Naive B cell (primary cell): ENCODE measurements around the gene DRAXIN. TPM values are rescaled to one million over a fixed set of nuclear protein-coding genes. Genes with fewer than 3 reads are reported as not detected.

Experiments
- ATAC-seq, 2 donors: fragments of 150-1000 bp; cut with Tn5 transposase; 2 replicates each; pipeline ENCODE4 v1.10.0; 2021; ENCODE audit warnings: low read depth in 2 of 2, mild to moderate bottlenecking in 2 of 2, moderate library complexity in 2 of 2
- DNase-seq: peaks from one replicate; pipeline ENCODE4 v3.0.0; 2022
- H3K27ac Mint-ChIP-seq, 6 donors: one replicate each; pipeline ENCODE4 v1.8.0; 2020 to 2022; ENCODE audit warnings: mild to moderate bottlenecking in 6 of 6, mixed read lengths in 6 of 6, moderate library complexity in 5 of 6, inconsistent platforms in 2 of 6
- H3K27me3 Mint-ChIP-seq, 3 donors: one replicate each; pipeline ENCODE4 v1.8.0; 2021 to 2022; ENCODE audit warnings: mixed read lengths in 3 of 3, mild to moderate bottlenecking in 1 of 3
- H3K36me3 Mint-ChIP-seq, 2 donors: one replicate each; pipeline ENCODE4 v1.8.0; 2020 to 2022; ENCODE audit warnings: mixed read lengths in 2 of 2, inconsistent platforms in 1 of 2, mild to moderate bottlenecking in 1 of 2
- H3K4me1 Mint-ChIP-seq, 3 donors: one replicate each; pipeline ENCODE4 v1.8.0; 2020 to 2022; ENCODE audit warnings: mixed read lengths in 3 of 3, inconsistent platforms in 1 of 3, mild to moderate bottlenecking in 1 of 3, moderate library complexity in 1 of 3
- H3K4me3 Mint-ChIP-seq, 8 donors: one replicate each; pipeline ENCODE4 v1.8.0; 2020 to 2022; ENCODE audit warnings: mild to moderate bottlenecking in 8 of 8, mixed read lengths in 8 of 8, moderate library complexity in 8 of 8, inconsistent platforms in 2 of 8
- H3K9me3 Mint-ChIP-seq, 7 donors: one replicate each; pipeline ENCODE4 v1.8.0; 2020 to 2022; ENCODE audit warnings: mixed read lengths in 7 of 7, mild to moderate bottlenecking in 5 of 7, inconsistent platforms in 2 of 7, moderate library complexity in 1 of 7
- polyA plus RNA-seq, 6 donors: library from polyadenylated mRNA; unstranded; fragments of 300-500 nt; fragmentation: Illumina TruSeq; gene quantifications; one replicate each; pipeline ENCODE4 v1.2.3, GENCODE V29; 2021; ENCODE audit warnings: low read depth in 6 of 6

The DRAXIN gene
- polyA plus RNA-seq, 6 donors from 2014 or later: 0.04 to 0.09 (median 0.09) TPM; not detected in 1

GRCh38 chr1:11712285-11712684 lies 20.8 kb downstream of the DRAXIN start:
- Mint-ChIP-seq H3K27me3 (peaks cover 0 to 9% (median 6%) of the 10 kb centered on the region in 3 donors), H3K36me3 (no peaks in the 10 kb centered on the region), H3K9me3 (no peaks in the 10 kb centered on the region), H3K27ac (no peak overlapping the region), H3K4me1 (peaks cover 0 to 7% (median 0%) of the 10 kb centered on the region in 3 donors), H3K4me3 (no peak overlapping the region)
- no peak for ATAC-seq
- no peak for DNase-seq

DNA sequence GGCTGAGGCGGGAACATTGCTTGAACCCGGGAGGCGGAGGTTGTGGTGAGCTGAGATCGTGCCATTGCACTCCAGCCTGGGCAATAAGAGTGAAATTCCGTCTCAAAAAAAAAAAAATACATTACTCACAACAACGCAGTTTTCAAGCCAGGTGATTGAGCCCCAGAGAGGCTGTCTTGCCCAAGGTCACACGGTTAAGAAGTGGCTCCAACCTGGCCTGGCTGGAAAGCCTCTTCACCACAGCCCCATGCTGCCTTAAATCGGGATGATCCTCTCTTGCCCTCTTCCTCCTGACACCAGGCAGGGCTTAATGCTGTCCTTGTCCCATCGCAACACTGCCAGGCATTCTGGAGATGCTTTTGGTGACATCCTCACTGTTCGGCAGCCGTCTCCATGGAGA lies 21.6 kb downstream of the DRAXIN start:
- H3K9me3 Mint-ChIP-seq: no peaks in the 10 kb centered on the region
- no peak overlapping the region for H3K4me3 Mint-ChIP-seq
- H3K27me3 Mint-ChIP-seq: peaks cover 0 to 9% (median 6%) of the 10 kb centered on the region in 3 donors
- DNase-seq: no peak
- no peaks in the 10 kb centered on the region for H3K36me3 Mint-ChIP-seq
- no peaks in the 10 kb centered on the region for H3K4me1 Mint-ChIP-seq
- ATAC-seq: no peak
- H3K27ac Mint-ChIP-seq: no peak overlapping the region

- ATAC-seq (no peak), DNase-seq (no peak)
- Mint-ChIP-seq H3K9me3 (no peaks in the 10 kb centered on the region), H3K27me3 (no peaks in the 10 kb centered on the region), H3K4me1 (peaks cover 10 to 11% (median 11%) of the 10 kb centered on the region in 3 donors), H3K36me3 (no peaks in the 10 kb centered on the region), H3K4me3 (no peak overlapping the region), H3K27ac (peak overlapping the region in 3 of 6 donors; percentile 20 to 81 (median 39))
Measured at GRCh38 chr1:11714831-11715575, 23.5 kb downstream of the DRAXIN start.

GRCh38 chr1:11719313-11720032 lies 28.0 kb downstream of the DRAXIN start:
- Mint-ChIP-seq H3K27me3 (no peaks in the 10 kb centered on the region), H3K9me3 (no peaks in the 10 kb centered on the region), H3K27ac (peak overlapping the region; percentile 64 to 97 (median 86)), H3K4me1 (peaks cover 10 to 13% (median 12%) of the 10 kb centered on the region in 3 donors), H3K4me3 (peak overlapping the region; percentile 85 to 96 (median 90)), H3K36me3 (no peaks in the 10 kb centered on the region)
- peak; percentile 79 for DNase-seq
- peak; percentile 88 to 91 for ATAC-seq

- Mint-ChIP-seq H3K4me3 (peak overlapping the region in 7 of 8 donors; percentile 85 to 96 (median 89)), H3K27ac (peak overlapping the region in 4 of 6 donors; percentile 84 to 97 (median 92)), H3K4me1 (peaks cover 10 to 17% (median 12%) of the 10 kb centered on the region in 3 donors), H3K36me3 (no peaks in the 10 kb centered on the region), H3K27me3 (no peaks in the 10 kb centered on the region), H3K9me3 (no peaks in the 10 kb centered on the region)
- ATAC-seq (no peak), DNase-seq (no peak)
Measured at GRCh38 chr1:11720033-11720376, 28.5 kb downstream of the DRAXIN start.

- Mint-ChIP-seq H3K27me3 (no peaks in the 10 kb centered on the region), H3K36me3 (no peaks in the 10 kb centered on the region), H3K27ac (peak overlapping the region in 1 of 6 donors; percentile 95), H3K4me1 (peaks cover 13 to 23% (median 16%) of the 10 kb centered on the region in 3 donors), H3K9me3 (no peaks in the 10 kb centered on the region), H3K4me3 (peak overlapping the region in 2 of 8 donors; percentile 19 to 93)
- no peak for ATAC-seq
- no peak for DNase-seq
Measured at GRCh38 chr1:11720525-11720924, 29.0 kb downstream of the DRAXIN start.

DNA sequence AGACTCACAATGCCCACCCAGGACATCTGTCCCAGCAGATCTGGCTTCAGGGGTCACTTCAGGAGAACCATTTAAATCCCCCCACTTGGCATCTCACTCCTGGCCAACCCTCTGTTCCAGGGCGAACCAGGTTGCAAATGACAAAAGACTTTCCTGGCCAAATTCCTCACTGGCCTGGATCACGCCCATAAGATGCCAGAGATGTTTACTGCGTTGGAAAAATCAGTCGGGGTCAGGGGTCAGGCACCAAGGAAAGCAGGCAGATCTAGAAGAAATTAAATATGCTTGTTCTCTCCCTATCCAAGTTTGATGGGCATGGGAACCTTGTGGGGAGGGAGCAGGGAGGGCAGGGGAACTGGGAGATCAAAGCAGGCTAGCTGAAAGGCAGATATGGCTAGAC lies 29.8 kb downstream of the DRAXIN start:
- H3K27me3 Mint-ChIP-seq: no peaks in the 10 kb centered on the region
- H3K4me1 Mint-ChIP-seq: peaks cover 16 to 29% (median 22%) of the 10 kb centered on the region in 3 donors
- ATAC-seq (no peak), DNase-seq (no peak)
- no peak overlapping the region for H3K27ac Mint-ChIP-seq
- H3K4me3 Mint-ChIP-seq: peak overlapping the region in 2 of 8 donors; percentile 19 to 35
- H3K36me3 Mint-ChIP-seq: no peaks in the 10 kb centered on the region
- H3K9me3 Mint-ChIP-seq: no peaks in the 10 kb centered on the region

DNA sequence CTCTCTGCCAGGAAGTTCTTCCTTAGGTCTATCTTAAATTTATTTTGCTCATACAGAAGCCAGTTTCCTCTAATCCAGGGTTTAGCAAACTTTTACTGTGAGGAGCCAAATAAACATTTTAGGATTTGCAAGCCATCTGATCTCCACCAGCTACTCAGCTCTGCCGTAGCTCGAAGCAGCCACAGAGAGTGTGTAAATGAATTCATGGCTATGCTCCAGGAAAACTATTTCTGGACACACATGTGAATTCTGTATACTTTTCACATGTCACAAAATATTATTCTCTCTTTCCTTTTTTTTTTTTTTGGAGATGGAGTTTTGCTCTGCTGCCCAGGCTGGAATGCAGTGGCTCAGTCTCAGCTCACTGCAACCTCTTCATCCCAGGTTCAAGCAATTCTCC lies 31.0 kb downstream of the DRAXIN start:
- Mint-ChIP-seq H3K4me1 (peaks cover 16 to 29% (median 22%) of the 10 kb centered on the region in 3 donors), H3K27ac (no peak overlapping the region), H3K27me3 (no peaks in the 10 kb centered on the region), H3K4me3 (no peak overlapping the region), H3K9me3 (no peaks in the 10 kb centered on the region), H3K36me3 (no peaks in the 10 kb centered on the region)
- no peak for ATAC-seq
- DNase-seq: no peak

DNA sequence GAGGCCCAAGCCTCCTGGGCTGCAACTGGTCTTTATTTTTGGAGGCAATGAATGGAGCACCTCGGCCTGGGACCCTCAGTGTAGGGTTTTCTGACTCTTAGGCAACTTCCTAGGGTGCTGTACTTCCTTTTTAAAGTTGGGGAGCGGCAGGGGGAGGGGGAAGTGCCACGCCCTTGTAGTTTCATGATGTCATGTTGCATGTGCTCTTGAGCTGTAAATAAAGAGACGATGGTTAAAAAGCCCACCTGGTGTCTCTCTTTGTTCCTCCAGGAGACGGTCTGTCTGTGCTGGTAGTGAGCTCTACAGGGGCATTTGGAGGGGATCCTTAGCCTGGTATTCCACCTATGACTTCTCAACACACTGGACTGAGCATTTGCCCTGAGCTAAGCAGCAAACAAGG lies 34.1 kb downstream of the DRAXIN start:
- Mint-ChIP-seq H3K9me3 (no peaks in the 10 kb centered on the region), H3K27ac (peak overlapping the region in 1 of 6 donors; percentile 76), H3K4me3 (peak overlapping the region in 2 of 8 donors; percentile 34 to 35), H3K27me3 (no peaks in the 10 kb centered on the region), H3K36me3 (no peaks in the 10 kb centered on the region), H3K4me1 (peaks cover 20 to 32% (median 27%) of the 10 kb centered on the region in 3 donors)
- peak in 1 of 2 donors; percentile 13 for ATAC-seq
- no peak for DNase-seq

DNA sequence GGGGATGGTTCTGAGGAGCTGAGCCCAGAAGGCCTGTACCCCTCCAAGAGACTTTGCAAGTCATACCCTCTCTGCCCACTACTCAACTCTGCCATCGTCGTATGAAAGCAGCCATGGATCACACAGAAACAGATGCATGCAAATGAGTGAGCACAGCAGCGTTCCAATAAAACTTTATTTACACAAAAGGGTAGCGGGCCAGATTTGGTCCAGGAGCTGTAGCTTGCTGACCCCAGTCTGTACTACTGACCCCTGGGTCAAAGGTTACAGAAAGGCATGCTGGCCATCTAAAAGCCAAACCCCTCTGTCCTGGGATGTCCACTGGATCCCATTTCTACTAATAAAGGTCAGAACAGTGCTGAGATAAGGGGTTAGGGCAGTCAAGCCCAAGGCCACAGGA lies 35.6 kb downstream of the DRAXIN start:
- H3K27ac Mint-ChIP-seq: no peak overlapping the region
- peaks cover 29 to 45% (median 42%) of the 10 kb centered on the region in 3 donors for H3K4me1 Mint-ChIP-seq
- no peaks in the 10 kb centered on the region for H3K36me3 Mint-ChIP-seq
- no peaks in the 10 kb centered on the region for H3K9me3 Mint-ChIP-seq
- DNase-seq: no peak
- H3K27me3 Mint-ChIP-seq: no peaks in the 10 kb centered on the region
- H3K4me3 Mint-ChIP-seq: peak overlapping the region in 1 of 8 donors; percentile 29
- ATAC-seq: no peak

GRCh38 chr1:11728126-11728806 lies 36.8 kb downstream of the DRAXIN start:
- H3K4me1 Mint-ChIP-seq: peaks cover 29 to 49% (median 46%) of the 10 kb centered on the region in 3 donors
- H3K27me3 Mint-ChIP-seq: no peaks in the 10 kb centered on the region
- ATAC-seq (no peak), DNase-seq (no peak)
- no peaks in the 10 kb centered on the region for H3K36me3 Mint-ChIP-seq
- no peak overlapping the region for H3K27ac Mint-ChIP-seq
- no peaks in the 10 kb centered on the region for H3K9me3 Mint-ChIP-seq
- H3K4me3 Mint-ChIP-seq: peak overlapping the region in 2 of 8 donors; percentile 16 to 78

DNA sequence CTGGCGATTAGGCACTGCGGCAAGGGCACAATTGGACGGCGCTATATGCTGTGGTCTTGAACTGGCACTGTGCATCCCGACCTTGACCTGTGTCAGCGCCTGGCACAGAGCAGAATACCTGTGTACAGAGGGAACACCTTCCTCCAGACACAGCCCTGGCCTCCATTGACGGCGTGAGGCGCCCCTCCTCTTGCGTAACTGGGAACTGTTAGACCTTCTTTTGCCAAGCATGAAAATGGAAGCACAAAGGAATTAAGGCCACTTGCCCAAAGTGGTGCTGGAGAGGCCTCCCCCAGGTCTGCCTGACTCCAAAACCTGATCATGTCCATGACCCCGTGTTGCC lies 37.6 kb downstream of the DRAXIN start:
- H3K27me3 Mint-ChIP-seq: no peaks in the 10 kb centered on the region
- no peak for DNase-seq
- peaks cover 29 to 49% (median 46%) of the 10 kb centered on the region in 3 donors for H3K4me1 Mint-ChIP-seq
- peak overlapping the region in 3 of 8 donors; percentile 29 to 94 (median 84) for H3K4me3 Mint-ChIP-seq
- no peaks in the 10 kb centered on the region for H3K36me3 Mint-ChIP-seq
- H3K27ac Mint-ChIP-seq: peak overlapping the region in 1 of 6 donors; percentile 51
- no peaks in the 10 kb centered on the region for H3K9me3 Mint-ChIP-seq
- ATAC-seq: no peak
